ENCODE measurements around the gene RSPH1.

The RSPH1 gene

DNA sequence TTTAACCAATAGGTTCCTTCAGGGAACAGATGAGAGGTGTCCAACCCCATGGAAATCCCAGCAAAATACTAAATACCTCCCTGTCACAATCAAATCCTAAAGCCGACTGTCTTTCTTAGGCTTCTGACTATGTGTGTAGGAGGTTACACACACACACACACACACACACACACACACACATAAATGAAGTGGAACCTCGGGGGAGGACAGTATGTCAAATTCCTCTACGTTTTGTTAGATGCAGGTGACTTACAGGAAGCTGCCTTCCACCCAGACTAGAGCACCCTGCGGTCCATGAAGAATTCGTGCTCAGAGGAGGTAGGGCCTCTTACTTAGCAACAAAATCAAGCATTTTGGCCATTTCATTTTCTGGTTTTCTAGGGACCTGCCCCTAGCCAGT, 16.4 kb downstream of the RSPH1 start:
- H3K27ac ChIP-seq (ENCODE audit: low read depth, low read length): no peak overlapping the region
- H3K27me3 ChIP-seq (ENCODE audit: control insufficient read depth, low read length): peaks cover 9% of the 10 kb centered on the region
- H3K79me2 ChIP-seq (ENCODE audit: control insufficient read depth, low read length): no peaks in the 10 kb centered on the region
- H3K4me2 ChIP-seq (ENCODE audit: low read length): no peak overlapping the region
- H3K4me3 ChIP-seq (ENCODE audit: low read length): no peak overlapping the region
- TF ChIP-seq EZH2phosphoT487 (IDR thresholded peaks at IDR 0.05; ENCODE audit: borderline replicate concordance, low read length): no peak
- TF ChIP-seq, protein P1, sequence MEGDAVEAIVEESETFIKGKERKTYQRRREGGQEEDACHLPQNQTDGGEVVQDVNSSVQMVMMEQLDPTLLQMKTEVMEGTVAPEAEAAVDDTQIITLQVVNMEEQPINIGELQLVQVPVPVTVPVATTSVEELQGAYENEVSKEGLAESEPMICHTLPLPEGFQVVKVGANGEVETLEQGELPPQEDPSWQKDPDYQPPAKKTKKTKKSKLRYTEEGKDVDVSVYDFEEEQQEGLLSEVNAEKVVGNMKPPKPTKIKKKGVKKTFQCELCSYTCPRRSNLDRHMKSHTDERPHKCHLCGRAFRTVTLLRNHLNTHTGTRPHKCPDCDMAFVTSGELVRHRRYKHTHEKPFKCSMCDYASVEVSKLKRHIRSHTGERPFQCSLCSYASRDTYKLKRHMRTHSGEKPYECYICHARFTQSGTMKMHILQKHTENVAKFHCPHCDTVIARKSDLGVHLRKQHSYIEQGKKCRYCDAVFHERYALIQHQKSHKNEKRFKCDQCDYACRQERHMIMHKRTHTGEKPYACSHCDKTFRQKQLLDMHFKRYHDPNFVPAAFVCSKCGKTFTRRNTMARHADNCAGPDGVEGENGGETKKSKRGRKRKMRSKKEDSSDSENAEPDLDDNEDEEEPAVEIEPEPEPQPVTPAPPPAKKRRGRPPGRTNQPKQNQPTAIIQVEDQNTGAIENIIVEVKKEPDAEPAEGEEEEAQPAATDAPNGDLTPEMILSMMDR (IDR thresholded peaks at IDR 0.05; ENCODE audit: low read depth, low read length, poor library complexity, severe bottlenecking): no peak
- no peaks in the 10 kb centered on the region for H3F3A ChIP-seq (ENCODE audit: control insufficient read depth, insufficient read depth)
- no peaks in the 10 kb centered on the region for H3K36me3 ChIP-seq (ENCODE audit: control insufficient read depth, low read length)
- H3K9me2 ChIP-seq (replicated peaks; ENCODE audit: control insufficient read depth, low read length): no peaks in the 10 kb centered on the region
- no peaks in the 10 kb centered on the region for H4K20me1 ChIP-seq (ENCODE audit: control insufficient read depth, insufficient read depth, low read depth, low read length)
- H3K4me1 ChIP-seq (ENCODE audit: control insufficient read depth, low read length): no peaks in the 10 kb centered on the region
- no peaks in the 10 kb centered on the region for H3K9me3 ChIP-seq (ENCODE audit: control insufficient read depth, insufficient read depth, low read length)

DNA sequence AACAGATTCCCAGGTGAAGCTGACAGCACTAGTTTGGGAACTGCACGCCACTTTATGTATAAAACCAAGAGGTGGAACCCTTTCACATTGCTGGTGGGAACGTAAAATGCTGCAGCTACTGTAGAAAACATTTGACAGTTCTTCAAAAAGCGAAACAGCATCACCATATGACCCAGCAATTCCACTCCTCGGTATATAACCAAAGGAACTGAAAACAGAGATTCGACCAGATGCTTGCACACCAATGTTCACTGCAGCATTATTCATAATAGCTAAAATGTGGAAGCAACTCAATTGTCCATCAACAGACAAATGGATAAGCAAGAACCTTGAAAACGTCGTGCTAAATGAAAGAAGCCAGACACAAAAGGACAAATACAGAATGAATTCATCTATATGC, 17.5 kb downstream of the RSPH1 start:
- Histone ChIP-seq H3K9me3 (ENCODE audit: control insufficient read depth, insufficient read depth, low read length) (no peaks in the 10 kb centered on the region), H3K4me1 (ENCODE audit: control insufficient read depth, low read length) (no peaks in the 10 kb centered on the region), H3K79me2 (ENCODE audit: control insufficient read depth, low read length) (no peaks in the 10 kb centered on the region), H3F3A (ENCODE audit: control insufficient read depth, insufficient read depth) (no peaks in the 10 kb centered on the region), H3K9me2 (replicated peaks; ENCODE audit: control insufficient read depth, low read length) (no peaks in the 10 kb centered on the region), H4K20me1 (ENCODE audit: control insufficient read depth, insufficient read depth, low read depth, low read length) (no peaks in the 10 kb centered on the region), H3K4me3 (ENCODE audit: low read length) (no peak overlapping the region), H3K4me2 (ENCODE audit: low read length) (no peak overlapping the region), H3K27ac (ENCODE audit: low read depth, low read length) (no peak overlapping the region), H3K36me3 (ENCODE audit: control insufficient read depth, low read length) (no peaks in the 10 kb centered on the region), H3K27me3 (ENCODE audit: control insufficient read depth, low read length) (peaks cover 9% of the 10 kb centered on the region)
- no peak for TF ChIP-seq EZH2phosphoT487 (IDR thresholded peaks at IDR 0.05; ENCODE audit: borderline replicate concordance, low read length)
- TF ChIP-seq, protein P1 (IDR thresholded peaks at IDR 0.05; ENCODE audit: low read depth, low read length, poor library complexity, severe bottlenecking): no peak

DNA sequence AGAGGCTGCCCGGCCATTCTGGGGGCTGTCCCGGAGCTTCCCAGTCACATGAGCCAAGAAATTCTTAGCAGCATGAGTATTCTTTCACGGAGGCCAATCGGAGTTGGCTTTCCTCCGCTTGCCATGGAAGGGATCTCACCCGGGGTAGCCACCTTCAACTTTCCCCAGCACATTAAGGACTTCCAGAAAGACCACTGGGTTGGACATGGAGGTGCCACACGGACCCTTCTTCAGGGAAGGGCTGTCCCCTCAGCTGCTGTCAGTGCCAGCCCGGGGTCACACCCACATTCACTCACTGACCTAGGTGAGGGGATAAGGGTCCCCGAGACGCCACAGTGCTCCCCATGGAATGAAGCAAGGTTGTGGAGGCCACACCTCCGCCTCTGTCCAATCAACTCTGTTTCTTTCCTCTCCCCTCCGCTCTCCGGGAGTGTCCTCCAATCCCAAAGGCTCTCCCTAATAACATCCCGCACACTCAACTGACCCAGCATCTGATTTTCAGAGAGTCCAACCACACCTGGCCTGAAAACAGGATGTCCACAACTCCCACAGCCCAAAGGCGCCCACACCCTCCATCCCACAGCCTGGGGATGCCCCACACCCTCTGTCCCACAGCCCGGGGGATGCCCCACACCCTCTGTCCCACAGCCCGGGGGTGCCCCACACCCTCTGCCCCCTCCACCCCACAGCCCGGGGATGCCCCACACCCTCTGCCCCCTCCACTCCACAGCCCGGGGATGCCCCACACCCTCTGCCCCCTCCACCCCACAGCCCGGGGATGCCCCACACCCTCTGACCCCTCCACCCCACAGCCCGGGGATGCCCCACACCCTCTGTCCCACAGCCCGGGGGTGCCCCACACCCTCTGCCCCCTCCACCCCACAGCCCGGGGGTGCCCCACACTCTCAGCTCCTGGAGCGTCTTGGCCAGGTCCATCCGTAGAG, 19.4 kb downstream of the RSPH1 start:
- H3K4me1 ChIP-seq (ENCODE audit: control insufficient read depth, low read length): peaks cover 13% of the 10 kb centered on the region
- H4K20me1 ChIP-seq (ENCODE audit: control insufficient read depth, insufficient read depth, low read depth, low read length): no peaks in the 10 kb centered on the region
- H3K9me2 ChIP-seq (replicated peaks; ENCODE audit: control insufficient read depth, low read length): no peaks in the 10 kb centered on the region
- H3K27me3 ChIP-seq (ENCODE audit: control insufficient read depth, low read length): peaks cover 9% of the 10 kb centered on the region
- no peaks in the 10 kb centered on the region for H3F3A ChIP-seq (ENCODE audit: control insufficient read depth, insufficient read depth)
- H3K9me3 ChIP-seq (ENCODE audit: control insufficient read depth, insufficient read depth, low read length): no peaks in the 10 kb centered on the region
- H3K4me3 ChIP-seq (ENCODE audit: low read length): no peak overlapping the region
- no peaks in the 10 kb centered on the region for H3K79me2 ChIP-seq (ENCODE audit: control insufficient read depth, low read length)
- H3K36me3 ChIP-seq (ENCODE audit: control insufficient read depth, low read length): no peaks in the 10 kb centered on the region
- TF ChIP-seq, protein P1 (IDR thresholded peaks at IDR 0.05; ENCODE audit: low read depth, low read length, poor library complexity, severe bottlenecking): no peak
- TF ChIP-seq EZH2phosphoT487 (IDR thresholded peaks at IDR 0.05; ENCODE audit: borderline replicate concordance, low read length): no peak
- H3K27ac ChIP-seq (ENCODE audit: low read depth, low read length): no peak overlapping the region
- H3K4me2 ChIP-seq (ENCODE audit: low read length): no peak overlapping the region
